AG10803 (cell line): ENCODE measurements around the gene FOXK1.

Source experiments
- DNase-seq: peaks from one replicate; pipeline ENCODE4 v3.0.0; 2010; ENCODE audit warnings: low read depth
- H3K4me3 ChIP-seq: 2 replicates; pipeline ENCODE4 v1.5.1; 2011; ENCODE audit warnings: mild to moderate bottlenecking, low read length, control low read depth
- CTCF ChIP-seq: conservative IDR thresholded peaks from 2 replicates; pipeline ENCODE4 v1.5.1; 2011; ENCODE audit warnings: mild to moderate bottlenecking, low read length, control low read depth, inconsistent platforms

Gene FOXK1

GRCh38 chr7:4787541-4787940 is 105.4 kb downstream of the FOXK1 start:
- DNase-seq: no peak
- no peak for TF ChIP-seq CTCF
- no peak overlapping the region for H3K4me3 ChIP-seq

GRCh38 chr7:4787947-4788626 is 106.0 kb downstream of the FOXK1 start:
- TF ChIP-seq CTCF: no peak
- DNase-seq: no peak
- H3K4me3 ChIP-seq: no peak overlapping the region

- H3K4me3 ChIP-seq: no peak overlapping the region
- no peak for TF ChIP-seq CTCF
- DNase-seq: no peak
These were observed 106.6 kb downstream of the FOXK1 start for GRCh38 chr7:4788627-4789189.

- H3K4me3 ChIP-seq: no peak overlapping the region
- no peak for TF ChIP-seq CTCF
These were observed 107.3 kb downstream of the FOXK1 start for GRCh38 chr7:4789194-4790077.

GRCh38 chr7:4790078-4790465 is 108.0 kb downstream of the FOXK1 start:
- no peak for TF ChIP-seq CTCF
- DNase-seq: no peak
- no peak overlapping the region for H3K4me3 ChIP-seq

More at GRCh38 chr7:4789194-4790077, 107.3 kb downstream of the FOXK1 start:
- no peak for DNase-seq

DNA sequence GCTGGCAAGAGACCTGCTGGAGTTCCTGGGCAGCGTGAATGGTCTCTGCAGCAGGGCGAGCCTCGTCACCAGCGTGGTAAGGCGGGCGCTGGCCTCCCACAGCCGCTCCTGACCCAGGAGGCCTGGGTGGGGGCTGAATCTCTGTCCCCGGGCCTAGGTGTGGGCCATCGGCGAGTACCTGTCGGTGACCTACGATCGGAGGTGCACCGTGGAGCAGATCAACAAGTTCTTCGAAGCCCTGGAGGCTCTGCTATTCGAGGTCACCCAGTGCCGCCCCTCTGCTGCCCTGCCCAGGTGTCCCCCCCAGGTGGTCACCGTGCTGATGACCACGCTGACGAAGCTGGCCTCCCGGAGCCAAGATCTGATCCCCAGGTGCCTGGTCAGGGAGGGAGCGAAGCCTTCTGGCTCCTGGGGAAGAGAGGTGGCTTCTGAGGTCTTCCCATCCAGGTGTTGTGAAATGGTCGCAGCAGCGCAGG is 108.5 kb downstream of the FOXK1 start:
- TF ChIP-seq CTCF: no peak
- DNase-seq: no peak
- no peak overlapping the region for H3K4me3 ChIP-seq
